CD4-positive, alpha-beta T cell (primary cell): ENCODE measurements around the gene TSHZ3. TPM values are rescaled to one million over a fixed set of nuclear protein-coding genes. Genes with fewer than 3 reads are reported as not detected.

Experiments used
- ATAC-seq: fragments of 200-7000 bp; cut with Tn5 transposase; one replicate; pipeline ENCODE4 v1.10.0; 2022; ENCODE audit warnings: mild to moderate bottlenecking; ENCODE audit not compliant: poor library complexity
- CTCF ChIA-PET: fragments of 350-600 bp; sonication (Branson Sonifier 250); formaldehyde crosslinking; loops from one replicate; lab custom pipeline; 2021; ENCODE audit warnings: antibody characterized with exemption, inconsistent platforms; lab: Charles Lee
- POLR2A ChIA-PET: fragments of 350-600 bp; sonication (Branson Sonifier 250); formaldehyde crosslinking; loops from one replicate; lab custom pipeline; 2021; ENCODE audit warnings: antibody characterized with exemption, inconsistent platforms; lab: Charles Lee
- DNase-seq, 14 experiments: peaks; one replicate each; pipeline ENCODE4 v3.0.0-alpha.2; 2013 to 2020; ENCODE audit warnings: mixed read lengths in 2 of 14
- H3K27ac ChIP-seq, 2 donors: one replicate each; pipeline versions ENCODE4 v1.5.1 to v1.7.0; 2013; ENCODE audit warnings: low read length in 2 of 2, low read depth in 1 of 2, mild to moderate bottlenecking in 1 of 2
- H3K27me3 ChIP-seq, 2 experiments: 1 replicate in 1 of 2; 2 replicates in 1 of 2; pipeline versions ENCODE4 v1.6.1 to v1.7.0; 2013; ENCODE audit warnings: low read length in 2 of 2, control low read depth in 1 of 2, mild to moderate bottlenecking in 1 of 2, moderate library complexity in 1 of 2; ENCODE audit not compliant: insufficient read depth in 2 of 2, control insufficient read depth in 1 of 2
- H3K36me3 ChIP-seq: one replicate; pipeline ENCODE4 v1.6.1; 2013; ENCODE audit warnings: low read length, control low read depth; ENCODE audit not compliant: insufficient read depth
- H3K4me1 ChIP-seq: one replicate; pipeline ENCODE4 v1.6.1; 2013; ENCODE audit warnings: low read length, control low read depth; ENCODE audit not compliant: insufficient read depth
- H3K4me3 ChIP-seq: one replicate; pipeline ENCODE4 v1.5.1; 2013; ENCODE audit warnings: mild to moderate bottlenecking, low read length, moderate library complexity
- H3K9me3 ChIP-seq, 2 experiments: 1 replicate in 1 of 2; 2 replicates in 1 of 2; pipeline versions ENCODE4 v1.6.1 to v1.7.0; 2013; ENCODE audit warnings: low read length in 2 of 2, mild to moderate bottlenecking in 2 of 2, control low read depth in 1 of 2, moderate library complexity in 1 of 2; ENCODE audit not compliant: control insufficient read depth in 1 of 2, insufficient read depth in 1 of 2
- H3K27ac Mint-ChIP-seq: one replicate; pipeline ENCODE4 v1.8.0; 2020; ENCODE audit warnings: mixed read lengths
- H3K27me3 Mint-ChIP-seq: one replicate; pipeline ENCODE4 v1.8.0; 2021; ENCODE audit warnings: mixed read lengths
- H3K36me3 Mint-ChIP-seq: one replicate; pipeline ENCODE4 v1.8.0; 2021; ENCODE audit warnings: low read depth, mixed read lengths
- H3K4me1 Mint-ChIP-seq: one replicate; pipeline ENCODE4 v1.8.0; 2021; ENCODE audit warnings: low read depth, mixed read lengths
- H3K4me3 Mint-ChIP-seq: one replicate; pipeline ENCODE4 v1.8.0; 2020; ENCODE audit warnings: mild to moderate bottlenecking, mixed read lengths
- H3K9me3 Mint-ChIP-seq: one replicate; pipeline ENCODE4 v1.8.0; 2020; ENCODE audit warnings: mixed read lengths
- intact Hi-C, 2 experiments: fragments of 100-400 bp; cut with DNase I in 1 of 2; cut with micrococcal nuclease in 1 of 2; formaldehyde crosslinking; loops; one replicate each; pipeline versions ENCODE4 v1.15.1 to v1.9.0; 2023 to 2025; cut with DNase I, micrococcal nuclease
- total RNA-seq, 174 experiments: library from RNA in 2 of 174; stranded (reverse) in 2 of 174; gene quantifications; one replicate each; pipeline ENCODE4 v1.2.3 and lab custom pipeline; 2021 to 2026
- TF ChIP-seq, protein P1 (sequence below): fragments of 200-600 bp; IDR thresholded peaks from one replicate; pipeline ENCODE4 v1.8.0; 2022; ENCODE audit warnings: antibody characterized with exemption, mild to moderate bottlenecking

The TSHZ3 gene
- total RNA-seq, 2 experiments from 2014 or later: 0.38 to 0.61 TPM

GRCh38 chr19:31312677-31313244 lies 36.5 kb downstream of the TSHZ3 start:
- H3K36me3 Mint-ChIP-seq: no peaks in the 10 kb centered on the region
- no peak for DNase-seq
- no peaks in the 10 kb centered on the region for H3K4me1 Mint-ChIP-seq
- TF ChIP-seq, protein P1, sequence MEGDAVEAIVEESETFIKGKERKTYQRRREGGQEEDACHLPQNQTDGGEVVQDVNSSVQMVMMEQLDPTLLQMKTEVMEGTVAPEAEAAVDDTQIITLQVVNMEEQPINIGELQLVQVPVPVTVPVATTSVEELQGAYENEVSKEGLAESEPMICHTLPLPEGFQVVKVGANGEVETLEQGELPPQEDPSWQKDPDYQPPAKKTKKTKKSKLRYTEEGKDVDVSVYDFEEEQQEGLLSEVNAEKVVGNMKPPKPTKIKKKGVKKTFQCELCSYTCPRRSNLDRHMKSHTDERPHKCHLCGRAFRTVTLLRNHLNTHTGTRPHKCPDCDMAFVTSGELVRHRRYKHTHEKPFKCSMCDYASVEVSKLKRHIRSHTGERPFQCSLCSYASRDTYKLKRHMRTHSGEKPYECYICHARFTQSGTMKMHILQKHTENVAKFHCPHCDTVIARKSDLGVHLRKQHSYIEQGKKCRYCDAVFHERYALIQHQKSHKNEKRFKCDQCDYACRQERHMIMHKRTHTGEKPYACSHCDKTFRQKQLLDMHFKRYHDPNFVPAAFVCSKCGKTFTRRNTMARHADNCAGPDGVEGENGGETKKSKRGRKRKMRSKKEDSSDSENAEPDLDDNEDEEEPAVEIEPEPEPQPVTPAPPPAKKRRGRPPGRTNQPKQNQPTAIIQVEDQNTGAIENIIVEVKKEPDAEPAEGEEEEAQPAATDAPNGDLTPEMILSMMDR: no peak
- H3K9me3 ChIP-seq: no peaks in the 10 kb centered on the region
- H3K4me1 ChIP-seq: no peaks in the 10 kb centered on the region
- H3K4me3 Mint-ChIP-seq: no peak overlapping the region
- ATAC-seq: no peak
- H3K4me3 ChIP-seq: no peak overlapping the region
- POLR2A ChIA-PET: no interaction called here
- no peaks in the 10 kb centered on the region for H3K27me3 ChIP-seq
- H3K27ac ChIP-seq: no peak overlapping the region
- H3K9me3 Mint-ChIP-seq: no peaks in the 10 kb centered on the region
- intact Hi-C loops: no loop called here
- H3K27me3 Mint-ChIP-seq: peaks cover 4% of the 10 kb centered on the region
- CTCF ChIA-PET: no interaction called here
- H3K27ac Mint-ChIP-seq: no peak overlapping the region
- no peaks in the 10 kb centered on the region for H3K36me3 ChIP-seq

DNA sequence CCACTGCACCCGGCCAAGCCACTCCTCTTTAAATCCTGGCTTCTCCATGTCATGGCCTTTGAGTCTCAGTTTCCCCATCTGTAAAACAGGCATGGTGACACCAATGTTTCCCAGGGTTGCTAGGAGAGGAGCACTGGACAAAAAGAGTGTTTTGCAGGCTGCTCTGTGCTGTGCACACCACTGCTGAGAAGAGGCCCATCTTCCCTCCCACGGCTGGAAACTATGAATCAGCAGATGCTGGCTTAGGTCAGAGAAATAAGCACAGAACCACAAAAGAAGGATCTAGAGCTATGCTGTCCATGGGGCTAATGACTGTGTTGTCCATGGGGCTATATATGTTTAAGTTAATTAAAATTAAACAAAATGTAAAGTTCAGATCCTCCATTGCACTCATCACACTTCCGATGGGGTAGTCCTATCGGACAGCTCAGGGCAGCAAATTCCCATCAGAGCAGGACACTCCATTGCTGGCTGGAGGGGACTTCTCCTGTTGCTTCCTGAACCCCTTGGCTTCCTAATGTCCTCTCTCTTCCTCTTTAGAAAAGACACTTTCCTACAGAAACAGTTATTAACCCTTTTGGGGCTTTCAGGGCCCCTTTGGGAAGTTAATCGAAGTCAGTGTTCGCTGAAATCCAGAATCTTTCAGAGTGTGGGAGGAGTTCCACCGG lies 37.1 kb downstream of the TSHZ3 start:
- ATAC-seq (no peak), DNase-seq (no peak)
- Mint-ChIP-seq H3K27ac (no peak overlapping the region), H3K9me3 (no peaks in the 10 kb centered on the region), H3K36me3 (no peaks in the 10 kb centered on the region), H3K4me3 (no peak overlapping the region), H3K4me1 (no peaks in the 10 kb centered on the region), H3K27me3 (peaks cover 4% of the 10 kb centered on the region)
- Histone ChIP-seq H3K36me3 (no peaks in the 10 kb centered on the region), H3K9me3 (no peaks in the 10 kb centered on the region), H3K4me3 (no peak overlapping the region), H3K27me3 (no peaks in the 10 kb centered on the region), H3K27ac (no peak overlapping the region), H3K4me1 (no peaks in the 10 kb centered on the region)
- intact Hi-C loops: no loop called here
- CTCF ChIA-PET: no interaction called here
- POLR2A ChIA-PET: no interaction called here
- TF ChIP-seq, protein P1: no peak

DNA sequence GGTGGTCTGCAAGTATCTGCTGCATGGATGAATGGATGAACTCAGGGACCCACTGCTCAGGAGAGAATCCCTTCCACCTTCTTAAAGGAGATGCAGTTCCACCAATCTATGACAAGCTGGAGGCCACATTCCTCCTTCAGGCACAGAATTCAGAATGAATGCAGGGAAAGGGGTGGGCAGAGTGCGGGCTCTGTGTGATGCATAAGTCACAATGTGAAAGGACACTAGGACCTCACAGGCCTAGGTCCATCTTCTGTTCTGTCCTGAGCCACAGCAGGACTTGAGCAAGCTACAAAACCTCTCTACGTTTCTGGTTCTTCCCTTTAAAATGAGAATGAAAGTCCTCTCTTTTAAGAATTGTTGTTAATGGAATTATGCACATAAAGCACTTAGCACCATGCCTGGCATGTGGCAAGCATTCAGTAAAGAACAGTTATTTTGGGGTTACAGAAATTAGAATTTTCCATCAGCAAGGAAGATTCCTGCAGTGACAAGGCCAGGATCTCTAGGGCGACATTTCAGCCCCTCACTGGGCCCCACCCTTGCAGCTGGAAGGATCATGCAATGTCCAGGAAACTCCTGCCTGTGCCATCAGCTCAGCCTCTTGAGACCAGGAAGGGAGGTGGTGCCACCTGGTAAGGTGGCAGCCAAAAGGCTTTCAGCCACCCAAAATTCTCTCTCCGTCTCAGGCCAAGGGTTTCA lies 38.7 kb downstream of the TSHZ3 start:
- Mint-ChIP-seq H3K27ac (no peak overlapping the region), H3K4me1 (no peaks in the 10 kb centered on the region), H3K4me3 (no peak overlapping the region), H3K36me3 (no peaks in the 10 kb centered on the region), H3K9me3 (no peaks in the 10 kb centered on the region), H3K27me3 (peaks cover 4% of the 10 kb centered on the region)
- Histone ChIP-seq H3K9me3 (no peaks in the 10 kb centered on the region), H3K4me3 (no peak overlapping the region), H3K27ac (no peak overlapping the region), H3K4me1 (no peaks in the 10 kb centered on the region), H3K27me3 (no peaks in the 10 kb centered on the region), H3K36me3 (no peaks in the 10 kb centered on the region)
- DNase-seq: no peak
- ATAC-seq: no peak
- intact Hi-C loops: no loop called here
- CTCF ChIA-PET: no interaction called here
- POLR2A ChIA-PET: no interaction called here
- TF ChIP-seq, protein P1: no peak
